A673 (cell line): ENCODE results near the gene ELANE. TPM values are rescaled to one million over a fixed set of nuclear protein-coding genes. Genes with fewer than 3 reads are reported as not detected.

ENCODE experiments used
- BruUV-seq: library from RNA; stranded (reverse); fragments of 400-500 nt; replicated peaks from 2 replicates; lab custom pipeline; 2021; lab: Mats Ljungman, UMichigan
- CTCF ChIA-PET: fragments of 300-600 bp; sonication (Branson Sonifier 250); formaldehyde crosslinking; loops from one replicate; lab custom pipeline; 2022; ENCODE audit warnings: antibody characterized with exemption; lab: Charles Lee
- POLR2A ChIA-PET: fragments of 300-600 bp; sonication (Branson Sonifier 250); formaldehyde crosslinking; loops from one replicate; lab custom pipeline; 2022; ENCODE audit warnings: antibody characterized with exemption; ENCODE audit not compliant: low non-redundant PET; lab: Charles Lee
- DNase-seq: peaks from one replicate; pipeline ENCODE4 v3.0.0-alpha.2; 2015; ENCODE audit warnings: low spot score
- H3K27ac ChIP-seq: fragments of 200-600 bp; sonication (generic); 2 replicates; pipeline ENCODE4 v1.5.1; 2016; ENCODE audit warnings: mixed run types, low read depth, mild to moderate bottlenecking, mixed read lengths, antibody characterized with exemption, low read length; ENCODE audit not compliant: poor library complexity, severe bottlenecking
- H3K27me3 ChIP-seq: fragments of 200-600 bp; sonication (generic); replicated peaks from 2 replicates; pipeline ENCODE4 v1.6.1; 2017; ENCODE audit warnings: mixed run types, low read depth, mild to moderate bottlenecking, mixed read lengths, antibody characterized with exemption, low read length; ENCODE audit not compliant: insufficient read depth, poor library complexity
- H3K36me3 ChIP-seq: fragments of 200-600 bp; sonication (generic); 2 replicates; pipeline ENCODE4 v1.6.1; 2016; ENCODE audit warnings: mixed run types, mild to moderate bottlenecking, mixed read lengths, antibody characterized with exemption, low read length; ENCODE audit not compliant: insufficient read depth, poor library complexity, severe bottlenecking
- H3K4me1 ChIP-seq: fragments of 200-600 bp; sonication (generic); 2 replicates; pipeline ENCODE4 v1.6.1; 2017; ENCODE audit warnings: mixed run types, mild to moderate bottlenecking, mixed read lengths, antibody characterized with exemption, low read length; ENCODE audit not compliant: insufficient read depth, poor library complexity, severe bottlenecking
- H3K4me3 ChIP-seq: fragments of 200-600 bp; sonication (generic); 2 replicates; pipeline ENCODE4 v1.5.1; 2016; ENCODE audit warnings: low read depth, mixed run types, mild to moderate bottlenecking, mixed read lengths, low read length; ENCODE audit not compliant: poor library complexity, severe bottlenecking
- H3K9me3 ChIP-seq: fragments of 200-600 bp; sonication (generic); 2 replicates; pipeline ENCODE4 v1.6.1; 2016; ENCODE audit warnings: mixed run types, low read depth, mild to moderate bottlenecking, mixed read lengths, antibody characterized with exemption, low read length; ENCODE audit not compliant: poor library complexity, severe bottlenecking
- CTCF ChIP-seq: fragments of 300-800, 200-600 bp; sonication (generic); conservative IDR thresholded peaks from 2 replicates; pipeline ENCODE4 v1.5.1; 2017; ENCODE audit warnings: low read depth, mild to moderate bottlenecking, antibody characterized with exemption, low read length, moderate library complexity, mixed read lengths
- EZH2 ChIP-seq: fragments of 200-600 bp; sonication (generic); IDR thresholded peaks from 2 replicates; pipeline ENCODE4 v1.6.1; 2017; ENCODE audit warnings: borderline replicate concordance, low read depth, mild to moderate bottlenecking, mixed read lengths, antibody characterized with exemption, low read length; ENCODE audit not compliant: poor library complexity, severe bottlenecking
- intact Hi-C: fragments of 100-400 bp; cut with micrococcal nuclease; formaldehyde crosslinking; loops from one replicate; pipeline ENCODE4 v1.10.0; 2022; ENCODE audit not compliant: unreplicated experiment
- total RNA-seq: library from RNA; stranded (reverse); gene quantifications from 2 replicates; pipeline ENCODE4 v1.2.3, GENCODE V29; 2021

The ELANE gene
- total RNA-seq, 1 experiment from 2014 or later: not detected

- H3K27me3 ChIP-seq: no peaks in the 10 kb centered on the region
- intact Hi-C loops: loop anchor here (10.0 kb wide), 1 partner anchor 377 kb away; the partner anchor contains the start of genes ATP5F1D and MIDN
- CTCF ChIA-PET: no interaction called here
- no peak overlapping the region for H3K4me3 ChIP-seq
- peaks cover 61% of the 10 kb centered on the region for H3K4me1 ChIP-seq
- DNase-seq: no peak
- BruUV-seq: no TSS peak
- POLR2A ChIA-PET: no interaction called here
- H3K9me3 ChIP-seq: no peaks in the 10 kb centered on the region
- no peak for TF ChIP-seq CTCF
- TF ChIP-seq EZH2: no peak
- peak overlapping the region; percentile 37 for H3K27ac ChIP-seq
- H3K36me3 ChIP-seq: peaks cover 26% of the 10 kb centered on the region
These were observed 15.9 kb downstream of the ELANE start for GRCh38 chr19:867855-868457.

GRCh38 chr19:868458-869244 lies 16.5 kb downstream of the ELANE start:
- no peak for DNase-seq
- Histone ChIP-seq H3K4me3 (no peak overlapping the region), H3K27ac (peak overlapping the region; percentile 67), H3K4me1 (peaks cover 60% of the 10 kb centered on the region), H3K36me3 (peaks cover 26% of the 10 kb centered on the region), H3K9me3 (no peaks in the 10 kb centered on the region), H3K27me3 (no peaks in the 10 kb centered on the region)
- POLR2A ChIA-PET: no interaction called here
- CTCF ChIA-PET: no interaction called here
- intact Hi-C loops: loop anchor here (10.0 kb wide), 1 partner anchor 376 kb away; the partner anchor contains the start of genes ATP5F1D and MIDN
- no TSS peak for BruUV-seq
- no peak for TF ChIP-seq CTCF
- TF ChIP-seq EZH2: no peak

- Histone ChIP-seq H3K4me3 (no peak overlapping the region), H3K27me3 (no peaks in the 10 kb centered on the region), H3K27ac (peak overlapping the region; percentile 67), H3K4me1 (peaks cover 61% of the 10 kb centered on the region), H3K36me3 (peaks cover 26% of the 10 kb centered on the region), H3K9me3 (no peaks in the 10 kb centered on the region)
- BruUV-seq: no TSS peak
- CTCF ChIA-PET: no interaction called here
- intact Hi-C loops: loop anchor here (10.0 kb wide), 1 partner anchor 375 kb away; the partner anchor contains the start of genes ATP5F1D and MIDN
- DNase-seq: peak; percentile 91
- POLR2A ChIA-PET: no interaction called here
- TF ChIP-seq EZH2: no peak
- no peak for TF ChIP-seq CTCF
These were observed 17.4 kb downstream of the ELANE start for GRCh38 chr19:869245-870177.
